Measurements from ENCODE around the gene AKAP12. TPM values are rescaled to one million over a fixed set of nuclear protein-coding genes. Genes with fewer than 3 reads are reported as not detected.

Gene AKAP12
- total RNA-seq, 1 donor from 2014 or later, result 404 TPM

GRCh38 chr6:151275566-151275965, 35.8 kb downstream of the AKAP12 start:
- DNase-seq (ENCODE audit: extremely low read depth, low read depth, low spot score), result no peak

- no peak for DNase-seq (ENCODE audit: extremely low read depth, low read depth, low spot score)
Measured at GRCh38 chr6:151276112-151276740, 36.5 kb downstream of the AKAP12 start.

- no peak for DNase-seq (ENCODE audit: extremely low read depth, low read depth, low spot score)
Measured at GRCh38 chr6:151279891-151280290, 40.1 kb downstream of the AKAP12 start.

GRCh38 chr6:151280859-151281258, 41.1 kb downstream of the AKAP12 start:
- DNase-seq (ENCODE audit: extremely low read depth, low read depth, low spot score), result no peak

- DNase-seq (ENCODE audit: extremely low read depth, low read depth, low spot score), result no peak
Measured at GRCh38 chr6:151284012-151284411, 44.2 kb downstream of the AKAP12 start.

GRCh38 chr6:151284548-151285017, 44.8 kb downstream of the AKAP12 start:
- DNase-seq (ENCODE audit: extremely low read depth, low read depth, low spot score), result peak; percentile 12

GRCh38 chr6:151285122-151285521, 45.4 kb downstream of the AKAP12 start:
- DNase-seq (ENCODE audit: extremely low read depth, low read depth, low spot score), result peak; percentile 73

GRCh38 chr6:151286214-151286613, 46.4 kb downstream of the AKAP12 start:
- DNase-seq (ENCODE audit: extremely low read depth, low read depth, low spot score), result no peak

GRCh38 chr6:151288712-151289398, 49.1 kb downstream of the AKAP12 start:
- DNase-seq (ENCODE audit: extremely low read depth, low read depth, low spot score), result no peak

- no peak for DNase-seq (ENCODE audit: extremely low read depth, low read depth, low spot score)
Measured at GRCh38 chr6:151289399-151290007, 49.7 kb downstream of the AKAP12 start.

- DNase-seq (ENCODE audit: extremely low read depth, low read depth, low spot score), result no peak
Measured at GRCh38 chr6:151290877-151291721, 51.3 kb downstream of the AKAP12 start.

- DNase-seq (ENCODE audit: extremely low read depth, low read depth, low spot score), result no peak
Measured at GRCh38 chr6:151291722-151292059, 51.9 kb downstream of the AKAP12 start.

GRCh38 chr6:151292974-151293687, 53.4 kb downstream of the AKAP12 start:
- no peak for DNase-seq (ENCODE audit: extremely low read depth, low read depth, low spot score)

- DNase-seq (ENCODE audit: extremely low read depth, low read depth, low spot score), result no peak
Measured at GRCh38 chr6:151293688-151294016, 53.9 kb downstream of the AKAP12 start.

- DNase-seq (ENCODE audit: extremely low read depth, low read depth, low spot score), result no peak
Measured at GRCh38 chr6:151294561-151295101, 54.9 kb downstream of the AKAP12 start.

- no peak for DNase-seq (ENCODE audit: extremely low read depth, low read depth, low spot score)
Measured at GRCh38 chr6:151297886-151298285, 58.1 kb downstream of the AKAP12 start.

GRCh38 chr6:151299011-151299410, 59.2 kb downstream of the AKAP12 start:
- DNase-seq (ENCODE audit: extremely low read depth, low read depth, low spot score), result no peak

- DNase-seq (ENCODE audit: extremely low read depth, low read depth, low spot score), result no peak
Measured at GRCh38 chr6:151300267-151300991, 60.7 kb downstream of the AKAP12 start.

- DNase-seq (ENCODE audit: extremely low read depth, low read depth, low spot score), result no peak
Measured at GRCh38 chr6:151301547-151301946, 61.8 kb downstream of the AKAP12 start.

- DNase-seq (ENCODE audit: extremely low read depth, low read depth, low spot score), result no peak
Measured at GRCh38 chr6:151303231-151303630, 63.5 kb downstream of the AKAP12 start.
